GM12872 (cell line): ENCODE measurements around the gene HAUS6.

ENCODE experiments used
- CTCF ChIP-seq: IDR thresholded peaks from 3 replicates; pipeline ENCODE4 v1.5.1; 2011; ENCODE audit warnings: low read depth, mild to moderate bottlenecking, low read length, moderate library complexity; ENCODE audit not compliant: insufficient read depth

HAUS6 gene

DNA sequence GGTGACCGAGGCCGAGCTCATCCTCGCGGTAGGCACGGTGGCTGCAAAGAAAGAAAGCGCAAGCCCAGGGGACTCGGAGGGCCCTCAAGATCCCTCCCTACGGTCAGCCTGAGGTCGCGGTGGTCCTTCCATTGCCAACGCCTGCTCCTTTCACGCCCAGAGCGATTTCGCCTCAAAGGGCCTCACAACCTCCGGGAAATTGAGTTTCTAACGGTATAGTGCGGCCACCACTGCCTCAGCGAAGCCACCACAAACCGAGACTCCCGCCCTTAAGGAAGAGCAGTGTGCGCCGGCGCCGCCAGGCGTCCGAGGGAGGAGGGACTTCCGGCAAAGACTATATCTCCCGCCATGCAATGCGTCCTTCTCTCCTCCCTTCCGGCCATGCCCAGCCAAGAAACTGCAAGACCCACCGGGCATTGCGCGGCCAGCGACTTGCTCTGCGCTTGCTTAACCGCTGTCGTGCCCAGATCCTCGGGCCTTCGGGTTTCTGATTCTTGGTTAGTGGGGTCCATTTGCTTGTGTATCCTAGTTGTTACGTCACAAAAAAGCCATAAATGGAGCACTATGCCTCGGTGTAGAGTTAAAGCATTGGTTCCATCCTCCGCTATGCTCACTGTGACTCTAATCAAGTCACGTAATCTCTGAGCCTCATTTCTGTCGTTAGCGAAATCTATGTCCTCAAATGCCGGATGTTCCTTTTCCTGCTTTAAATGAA, at the start of gene HAUS6:
Gene HAUS6 (minus strand): TSS at position 274 of the 715 bp plus-strand sequence. CDS start 253 bp downstream, at position 21.
- peak; percentile 53; the same call in 2 of the 3 replicates for TF ChIP-seq CTCF

DNA sequence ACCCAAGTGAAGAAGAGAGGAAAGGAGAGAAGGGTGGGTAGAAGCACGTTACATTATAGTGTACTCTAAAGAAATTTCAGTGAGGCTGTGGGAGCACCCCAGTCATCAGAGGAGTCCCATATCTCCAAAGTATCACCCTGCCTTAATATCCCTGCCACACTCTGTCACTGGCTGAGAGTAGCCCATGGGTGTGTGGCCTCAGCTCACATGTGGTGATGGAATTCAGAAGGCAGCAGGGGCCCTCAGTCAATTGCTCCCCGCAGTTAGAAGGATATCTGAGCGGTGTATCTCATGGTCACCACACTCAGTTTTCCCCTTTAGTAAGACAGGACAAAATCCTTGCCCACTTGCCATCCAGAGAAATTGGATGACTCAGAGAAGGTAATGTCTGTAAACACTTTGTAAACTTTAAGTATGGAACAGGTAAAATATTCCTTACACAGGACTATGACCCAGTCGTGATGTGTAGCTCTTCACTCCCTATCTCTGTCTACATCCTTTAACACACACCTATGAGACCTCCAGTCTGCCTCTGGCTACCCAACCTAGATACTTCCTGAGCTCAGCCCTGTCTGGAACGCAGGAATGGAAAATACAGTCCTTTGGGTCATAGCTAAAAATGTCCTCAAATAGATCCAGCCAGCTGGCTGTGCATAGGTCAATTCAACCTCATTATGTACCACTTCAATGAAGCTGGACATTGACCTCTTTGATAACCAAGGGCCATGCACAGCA, 48.9 kb upstream of the HAUS6 start:
- TF ChIP-seq CTCF: no peak

DNA sequence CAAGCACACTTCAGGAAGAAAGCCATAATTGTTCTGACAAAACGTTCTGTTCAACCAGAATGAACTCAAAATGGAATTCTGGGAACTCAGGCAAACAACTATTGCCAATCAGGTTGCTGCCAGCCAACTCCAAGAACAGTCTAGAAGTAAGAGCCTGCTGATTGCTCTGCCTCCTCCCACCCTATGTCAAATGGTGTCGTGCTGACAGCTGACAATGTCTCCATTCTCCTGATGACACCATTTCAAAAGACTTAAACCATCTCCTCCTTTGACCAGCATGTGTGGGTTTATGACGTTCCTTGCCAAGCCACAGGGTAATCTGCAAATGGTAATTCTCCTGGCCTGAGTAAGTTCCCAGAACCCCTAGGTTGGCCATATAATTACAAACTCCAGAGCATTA, 46.5 kb upstream of the HAUS6 start:
- TF ChIP-seq CTCF: no peak

DNA sequence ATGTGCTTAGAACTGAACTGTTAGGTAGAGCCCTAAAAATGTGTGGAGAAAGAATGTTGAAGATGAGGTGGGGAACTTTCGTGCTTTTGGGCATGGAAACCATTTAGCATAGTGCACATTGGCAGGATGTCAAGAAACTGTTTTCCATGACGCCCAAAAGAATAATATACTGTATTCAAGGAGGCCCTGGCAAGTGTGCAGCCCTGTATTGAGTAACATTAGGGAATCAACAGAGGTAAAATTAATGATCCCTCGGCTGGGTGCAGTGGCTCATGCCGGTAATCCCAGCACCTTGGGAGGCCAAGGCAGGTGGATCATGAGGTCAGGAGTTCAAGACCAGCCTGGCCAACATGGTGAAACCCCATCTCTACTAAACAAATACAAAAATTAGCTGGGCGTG, 45.5 kb upstream of the HAUS6 start:
- TF ChIP-seq CTCF: no peak

GRCh38 chr9:19146441-19147024, 43.8 kb upstream of the HAUS6 start:
- TF ChIP-seq CTCF: no peak

GRCh38 chr9:19145881-19146280, 43.2 kb upstream of the HAUS6 start:
- TF ChIP-seq CTCF: no peak

DNA sequence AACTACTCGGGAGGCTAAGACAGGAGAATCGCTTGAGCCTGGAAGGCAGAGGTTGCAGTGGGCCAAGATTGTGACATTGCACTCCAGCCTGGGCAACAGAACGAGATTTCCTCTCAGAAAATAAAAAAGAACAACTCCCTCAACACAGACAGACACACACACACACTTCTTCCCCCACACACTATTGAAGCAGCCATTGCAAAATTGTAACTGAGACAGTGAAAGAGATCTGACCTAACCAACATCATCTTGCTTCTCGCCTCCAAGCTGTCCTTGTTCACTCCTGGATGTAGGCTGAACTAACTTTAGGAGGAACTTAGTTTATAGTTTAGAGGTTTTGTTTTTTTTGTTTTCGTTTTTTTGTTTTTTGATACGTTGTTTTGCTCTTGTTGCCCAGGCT, 37.6 kb upstream of the HAUS6 start:
- TF ChIP-seq CTCF: no peak
